ENCODE measurements around the gene RBM17. TPM values are rescaled to one million over a fixed set of nuclear protein-coding genes. Genes with fewer than 3 reads are reported as not detected.

Gene RBM17
- total RNA-seq, 6 experiments from 2014 or later: 11.9 to 40.6 (median 28.1) TPM

- Histone ChIP-seq H3K4me3 (no peak overlapping the region), H3K4me1 (peaks cover 0 to 22% (median 8%) of the 10 kb centered on the region in 4 donors), H3K36me3 (no peaks in the 10 kb centered on the region), H3K9me3 (no peaks in the 10 kb centered on the region), H3K27ac (no peak overlapping the region), H3K27me3 (no peaks in the 10 kb centered on the region)
- TF ChIP-seq CTCF (IDR thresholded peaks at IDR 0.05): no peak
- no peak for TF ChIP-seq POLR2A (IDR thresholded peaks at IDR 0.05)
- WGBS (ENCODE audit: insufficient coverage, low coverage, low lambda C conversion rate, missing lambda C conversion rate): 59% methylated on average over 7 of the region's 17 CpGs
- intact Hi-C loops (cut with DNase I): no loop called here
- no peak for ATAC-seq
- no peak for DNase-seq
These were observed 36.3 kb upstream of the RBM17 start for GRCh38 chr10:6052247-6053221.

GRCh38 chr10:6053303-6053702 is 35.5 kb upstream of the RBM17 start:
- TF ChIP-seq POLR2A (IDR thresholded peaks at IDR 0.05): no peak
- no peak for TF ChIP-seq CTCF (IDR thresholded peaks at IDR 0.05)
- Histone ChIP-seq H3K4me1 (peaks cover 0 to 22% (median 8%) of the 10 kb centered on the region in 4 donors), H3K9me3 (no peaks in the 10 kb centered on the region), H3K27me3 (no peaks in the 10 kb centered on the region), H3K4me3 (no peak overlapping the region), H3K27ac (peak overlapping the region; percentile 19 to 78 (median 47)), H3K36me3 (no peaks in the 10 kb centered on the region)
- DNase-seq (no peak), ATAC-seq (no peak)
- 85% methylated on average over 4 of the region's 4 CpGs for WGBS (ENCODE audit: insufficient coverage, low coverage, low lambda C conversion rate, missing lambda C conversion rate)
- intact Hi-C loops (cut with DNase I): no loop called here

GRCh38 chr10:6053816-6054631 is 34.8 kb upstream of the RBM17 start:
- H3K4me1 ChIP-seq: peaks cover 0 to 22% (median 8%) of the 10 kb centered on the region in 4 donors
- peak overlapping the region; percentile 19 to 78 (median 47) for H3K27ac ChIP-seq
- WGBS (ENCODE audit: insufficient coverage, low coverage, low lambda C conversion rate, missing lambda C conversion rate): 12% methylated on average over 18 of the region's 18 CpGs
- TF ChIP-seq POLR2A (IDR thresholded peaks at IDR 0.05) (peak; percentile 32), CTCF (IDR thresholded peaks at IDR 0.05) (no peak)
- no peaks in the 10 kb centered on the region for H3K36me3 ChIP-seq
- ATAC-seq: peak; percentile 72 to 84 (median 78)
- peak overlapping the region in 1 of 3 donors; percentile 4 for H3K4me3 ChIP-seq
- peak; percentile 91 to 96 (median 93) for DNase-seq
- no peaks in the 10 kb centered on the region for H3K27me3 ChIP-seq
- H3K9me3 ChIP-seq: no peaks in the 10 kb centered on the region
- intact Hi-C loops (cut with DNase I): no loop called here

DNA sequence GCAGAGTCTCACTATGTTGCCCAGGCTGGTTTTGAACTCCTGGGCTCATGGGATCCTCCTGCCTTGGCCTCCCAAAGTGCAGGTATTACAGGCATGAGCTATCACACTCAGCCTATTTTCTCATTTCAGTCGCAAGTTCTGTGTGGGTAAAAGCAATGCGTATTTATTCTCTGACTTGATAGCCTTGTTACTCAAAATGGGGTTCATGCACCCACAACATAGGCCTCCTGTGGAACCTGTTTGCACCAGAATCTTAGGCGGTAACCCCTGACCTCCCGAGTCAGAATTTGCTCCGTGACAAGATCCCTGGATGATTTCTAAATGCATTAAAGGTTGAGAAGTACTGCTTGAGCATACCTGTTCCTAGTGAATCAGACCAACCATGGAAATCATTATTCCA is 34.0 kb upstream of the RBM17 start:
- Histone ChIP-seq H3K4me3 (no peak overlapping the region), H3K36me3 (no peaks in the 10 kb centered on the region), H3K9me3 (no peaks in the 10 kb centered on the region), H3K4me1 (peaks cover 0 to 22% (median 8%) of the 10 kb centered on the region in 4 donors), H3K27ac (peak overlapping the region in 1 of 3 donors; percentile 78), H3K27me3 (no peaks in the 10 kb centered on the region)
- intact Hi-C loops (cut with DNase I): no loop called here
- ATAC-seq (no peak), DNase-seq (no peak)
- WGBS (ENCODE audit: insufficient coverage, low coverage, low lambda C conversion rate, missing lambda C conversion rate): 89% methylated on average over 4 of the region's 5 CpGs
- no peak for TF ChIP-seq POLR2A (IDR thresholded peaks at IDR 0.05)
- TF ChIP-seq CTCF (IDR thresholded peaks at IDR 0.05): no peak
